HepG2 (cell line): ENCODE data around the gene HDGFL2. TPM values are rescaled to one million over a fixed set of nuclear protein-coding genes. Genes with fewer than 3 reads are reported as not detected.

Experiments
- BRD4 ChIP-seq: sonication (generic); formaldehyde crosslinking; IDR thresholded peaks from 2 replicates; pipeline ENCODE4 v1.4.0; 2020; ENCODE audit warnings: missing genetic modification reagents
- CBX1 ChIP-seq: IDR thresholded peaks from one replicate; pipeline ENCODE4 v1.6.1; 2016; ENCODE audit warnings: antibody characterized with exemption, low read depth
- CCDC6 ChIP-seq: sonication (generic); formaldehyde crosslinking; IDR thresholded peaks from 2 replicates; pipeline ENCODE4 v1.8.1; 2022; ENCODE audit warnings: mild to moderate bottlenecking, missing genetic modification reagents, moderate library complexity
- DRAP1 ChIP-seq: IDR thresholded peaks from 2 replicates; pipeline ENCODE4 v1.6.1; 2016; ENCODE audit warnings: missing genetic modification reagents, missing compliant biosample characterization
- ETS1 ChIP-seq: sonication (generic); formaldehyde crosslinking; IDR thresholded peaks from 2 replicates; pipeline ENCODE4 v1.4.0; 2020; ENCODE audit warnings: missing genetic modification reagents
- GFI1 ChIP-seq: sonication (generic); formaldehyde crosslinking; IDR thresholded peaks from 2 replicates; pipeline ENCODE4 v1.5.0; 2020; ENCODE audit warnings: missing genetic modification reagents, mild to moderate bottlenecking, borderline replicate concordance
- HOXA3 ChIP-seq: sonication (generic); formaldehyde crosslinking; IDR thresholded peaks from 2 replicates; pipeline ENCODE4 v1.5.0; 2020; ENCODE audit warnings: missing genetic modification reagents
- ISL2 ChIP-seq: sonication (generic); formaldehyde crosslinking; IDR thresholded peaks from 2 replicates; pipeline ENCODE4 v1.5.0; 2020; ENCODE audit warnings: missing genetic modification reagents
- ISX ChIP-seq: sonication (generic); formaldehyde crosslinking; conservative IDR thresholded peaks from 2 replicates; pipeline ENCODE4 v1.5.0; 2020; ENCODE audit warnings: missing genetic modification reagents
- KDM1A ChIP-seq: IDR thresholded peaks from 2 replicates; pipeline ENCODE4 v1.6.1; 2016; ENCODE audit warnings: missing compliant biosample characterization
- KLF12 ChIP-seq: sonication (generic); formaldehyde crosslinking; IDR thresholded peaks from 2 replicates; pipeline ENCODE4 v1.4.0; 2020; ENCODE audit warnings: missing genetic modification reagents, borderline replicate concordance
- POLR2AphosphoS2 ChIP-seq: IDR thresholded peaks from 2 replicates; pipeline ENCODE4 v1.6.1; 2011; ENCODE audit warnings: low read depth, low read length, improper control_type of control experiment
- RBM39 ChIP-seq: fragments of 200-400 bp; formaldehyde crosslinking; IDR thresholded peaks from one replicate; pipeline ENCODE4 v1.6.1; 2018; ENCODE audit warnings: antibody characterized with exemption, mild to moderate bottlenecking, low read depth, low read length; ENCODE audit not compliant: poor library complexity, severe bottlenecking
- REL ChIP-seq: sonication (generic); formaldehyde crosslinking; conservative IDR thresholded peaks from 2 replicates; pipeline ENCODE4 v1.8.0; 2022; ENCODE audit warnings: mild to moderate bottlenecking, missing genetic modification reagents, moderate library complexity
- SIX4 ChIP-seq: sonication (generic); formaldehyde crosslinking; IDR thresholded peaks from 2 replicates; pipeline ENCODE4 v1.4.0; 2020; ENCODE audit warnings: missing genetic modification reagents
- SKIL ChIP-seq: sonication (generic); formaldehyde crosslinking; IDR thresholded peaks from 2 replicates; pipeline ENCODE4 v1.8.0; 2022; ENCODE audit warnings: missing genetic modification reagents, mild to moderate bottlenecking, moderate library complexity, borderline replicate concordance
- SP2 ChIP-seq: sonication (generic); formaldehyde crosslinking; IDR thresholded peaks from 2 replicates; pipeline ENCODE4 v1.5.1; 2020; ENCODE audit warnings: mild to moderate bottlenecking, missing genetic modification reagents
- TEAD3 ChIP-seq: optimal IDR thresholded peaks from 2 replicates; pipeline ENCODE3; 2016; ENCODE audit warnings: borderline replicate concordance
- ZBTB26 ChIP-seq: IDR thresholded peaks from 2 replicates; pipeline ENCODE4 v1.6.1; 2016; ENCODE audit warnings: missing compliant biosample characterization, missing genetic modification reagents, borderline replicate concordance
- ZNF180 ChIP-seq: sonication (generic); formaldehyde crosslinking; IDR thresholded peaks from 2 replicates; pipeline ENCODE4 v1.4.0; 2020; ENCODE audit warnings: low read depth, missing genetic modification reagents, borderline replicate concordance
- ZNF432 ChIP-seq: sonication (generic); formaldehyde crosslinking; IDR thresholded peaks from 2 replicates; pipeline ENCODE4 v1.5.0; 2020; ENCODE audit warnings: missing genetic modification reagents, mild to moderate bottlenecking, borderline replicate concordance
- ZNF552 ChIP-seq: sonication (generic); formaldehyde crosslinking; IDR thresholded peaks from 2 replicates; pipeline ENCODE4 v1.9.0; 2022; ENCODE audit warnings: missing genetic modification reagents, mild to moderate bottlenecking, borderline replicate concordance
- ZNF678 ChIP-seq: sonication (generic); formaldehyde crosslinking; IDR thresholded peaks from 2 replicates; pipeline ENCODE4 v1.4.0; 2020; ENCODE audit warnings: mild to moderate bottlenecking, missing genetic modification reagents
- ZSCAN20 ChIP-seq: sonication (generic); formaldehyde crosslinking; IDR thresholded peaks from 2 replicates; pipeline ENCODE4 v1.4.0; 2020; ENCODE audit warnings: missing genetic modification reagents, mild to moderate bottlenecking, borderline replicate concordance
- polyA plus RNA-seq, 8 experiments: library from polyadenylated mRNA; depleted of rRNA in 3 of 8; stranded (reverse) in 7 of 8; unstranded in 1 of 8; fragments of >200 nt; fragmentation: Illumina TruSeq in 4 of 8; extraction: Trizol in 4 of 8; gene quantifications; 2 replicates each; pipeline versions ENCODE4 v1.2.1 to v1.2.3, GENCODE V29; 2011 to 2016; ENCODE audit warnings: low read depth in 4 of 8, missing spikeins in 1 of 8, mixed read lengths in 1 of 8; ENCODE audit not compliant: insufficient read depth in 1 of 8
- total RNA-seq, 5 experiments: library from RNA; depleted of rRNA; stranded (reverse); fragments of >200 nt; fragmentation: Illumina TruSeq; extraction: Trizol; gene quantifications; 2 replicates each; pipeline ENCODE4 v1.2.3, GENCODE V29; 2016; ENCODE audit warnings: low read depth in 1 of 5

The HDGFL2 gene
- total and polyA plus RNA-seq, 2 of the 13 experiments (the other 11 are each of a cell fraction or from before 2014, with no cell fraction given), result 20.0 to 51.1 TPM

- TF ChIP-seq SIX4 (CRISPR knock-in tag), result no peak
- no peak for TF ChIP-seq GFI1 (CRISPR knock-in tag)
- no peak for TF ChIP-seq ZNF180 (CRISPR knock-in tag)
- no peak for TF ChIP-seq ISX (CRISPR knock-in tag)
- no peak for TF ChIP-seq ZNF678 (CRISPR knock-in tag)
- TF ChIP-seq REL, result no peak
- TF ChIP-seq ZBTB26 (CRISPR knock-in tag), result no peak
- TF ChIP-seq HOXA3 (CRISPR knock-in tag), result no peak
- TF ChIP-seq RBM39, result no peak
- no peak for TF ChIP-seq SP2
- TF ChIP-seq CBX1, result no peak
- TF ChIP-seq ISL2, result no peak; the same call in 1 of the 2 replicates
- TF ChIP-seq ETS1 (CRISPR knock-in tag), result no peak
- peak; percentile 27; the same call in 1 of the 2 replicates for TF ChIP-seq BRD4 (CRISPR knock-in tag)
- no peak for TF ChIP-seq KLF12
- peak; percentile 10 for TF ChIP-seq TEAD3 (CRISPR knock-in tag)
- no peak for TF ChIP-seq ZNF552
- TF ChIP-seq POLR2AphosphoS2, result no peak
- 0 out of 2 replicates have a peak, but pooled peaks have one; percentile 23 for TF ChIP-seq SKIL (CRISPR knock-in tag)
- TF ChIP-seq ZNF432 (CRISPR knock-in tag), result no peak
- no peak for TF ChIP-seq CCDC6
- TF ChIP-seq ZSCAN20 (CRISPR knock-in tag), result no peak
- no peak for TF ChIP-seq KDM1A (CRISPR knock-in tag)
- peak; percentile 82 for TF ChIP-seq DRAP1
These were observed 46.5 kb downstream of the HDGFL2 start, which contains the start of gene PLIN4 (continued) for GRCh38 chr19:4518345-4519171.
